SK-N-SH (cell line): ENCODE measurements around the gene OSBPL10. TPM values are rescaled to one million over a fixed set of nuclear protein-coding genes. Genes with fewer than 3 reads are reported as not detected.
A peak's percentile ranks its signal among the peaks of the same experiment; 100 is the strongest.

Experiments used
- CTCF ChIA-PET: fragments of 300-600, 350-600 bp; formaldehyde crosslinking; extraction: SDS; loops from one replicate; lab custom pipeline; 2021; lab: Yijun Ruan, JAX
- POLR2A ChIA-PET: fragments of 350-600 bp; sonication (Branson Sonifier 250); formaldehyde crosslinking; extraction: SDS; loops from one replicate; lab custom pipeline; 2020; ENCODE audit warnings: antibody characterized with exemption, inconsistent platforms; lab: Yijun Ruan, JAX
- DNase-seq: peaks from one replicate; pipeline ENCODE4 v3.0.0; 2012
- H2AFZ ChIP-seq: fragments of 200-600 bp; sonication (generic); 2 replicates; pipeline ENCODE4 v1.8.1; 2016; ENCODE audit warnings: antibody characterized with exemption, mild to moderate bottlenecking, low read depth
- H3F3A ChIP-seq: fragments of 200-600 bp; sonication (generic); replicated peaks from 2 replicates; pipeline ENCODE3; 2016; ENCODE audit warnings: antibody characterized with exemption, mild to moderate bottlenecking; ENCODE audit not compliant: insufficient read depth
- H3K27ac ChIP-seq, 2 experiments: fragments of 200-500 bp in 1 of 2; fragments of 200-600 bp in 1 of 2; sonication (Bioruptor generic) in 1 of 2; sonication (generic), shearing (Covaris generic) in 1 of 2; 2 replicates each; pipeline versions ENCODE4 v1.5.1 to v1.6.1; 2014 to 2016; ENCODE audit warnings: low read depth in 2 of 2, inconsistent platforms in 1 of 2, low read length in 1 of 2, mild to moderate bottlenecking in 1 of 2, mixed read lengths in 1 of 2
- H3K27me3 ChIP-seq: fragments of 200-600 bp; sonication (generic), shearing (Covaris generic); 2 replicates; pipeline ENCODE4 v1.6.1; 2016; ENCODE audit warnings: mixed run types; ENCODE audit not compliant: insufficient read depth
- H3K36me3 ChIP-seq, 2 experiments: fragments of 200-500 bp in 1 of 2; fragments of 200-600 bp in 1 of 2; sonication (Bioruptor generic) in 1 of 2; sonication (generic) in 1 of 2; replicated peaks in 1 of 2; 2 replicates each; pipeline versions ENCODE3 to v1.5.1; 2014 to 2016; ENCODE audit warnings: low read length in 1 of 2, mild to moderate bottlenecking in 1 of 2; ENCODE audit not compliant: insufficient read depth in 2 of 2, control insufficient read depth in 1 of 2
- H3K4me1 ChIP-seq, 2 experiments: fragments of 200-500 bp in 1 of 2; fragments of 200-600 bp in 1 of 2; sonication (Bioruptor generic) in 1 of 2; sonication (generic), shearing (Covaris generic) in 1 of 2; 2 replicates each; pipeline versions ENCODE4 v1.5.1 to v1.6.1; 2014 to 2016; ENCODE audit warnings: low read depth in 1 of 2, low read length in 1 of 2, mixed run types in 1 of 2; ENCODE audit not compliant: insufficient read depth in 2 of 2, control insufficient read depth in 1 of 2
- H3K4me2 ChIP-seq: fragments of 200-600 bp; sonication (generic), shearing (Covaris generic); 2 replicates; pipeline ENCODE4 v1.6.1; 2017; ENCODE audit warnings: mixed run types
- H3K4me3 ChIP-seq, 2 experiments: fragments of 200-500 bp in 1 of 2; fragments of 200-600 bp in 1 of 2; sonication (Bioruptor generic) in 1 of 2; sonication (generic), shearing (Covaris generic) in 1 of 2; 2 replicates each; pipeline versions ENCODE4 v1.5.1 to v1.8.1; 2014 to 2016; ENCODE audit warnings: low read depth in 2 of 2, inconsistent platforms in 1 of 2, low read length in 1 of 2, mild to moderate bottlenecking in 1 of 2, mixed read lengths in 1 of 2, moderate library complexity in 1 of 2
- H3K79me2 ChIP-seq: fragments of 200-600 bp; sonication (generic); 2 replicates; pipeline ENCODE4 v1.8.1; 2017; ENCODE audit warnings: mild to moderate bottlenecking; ENCODE audit not compliant: insufficient read depth
- H3K9ac ChIP-seq: fragments of 200-600 bp; sonication (generic); 2 replicates; pipeline ENCODE4 v1.6.1; 2017; ENCODE audit warnings: mixed run types
- H3K9me2 ChIP-seq: fragments of 200-600 bp; sonication (generic); 2 replicates; pipeline ENCODE4 v1.6.1; 2017; ENCODE audit warnings: mixed run types
- H3K9me3 ChIP-seq: fragments of 200-600 bp; sonication (generic); 2 replicates; pipeline ENCODE4 v1.6.1; 2017; ENCODE audit warnings: mixed run types, mild to moderate bottlenecking, moderate library complexity
- H4K20me1 ChIP-seq: fragments of 200-600 bp; sonication (generic); 2 replicates; pipeline ENCODE4 v1.6.1; 2017; ENCODE audit warnings: mild to moderate bottlenecking, mixed run types; ENCODE audit not compliant: insufficient read depth
- CHD2 ChIP-seq: fragments of 150-350 bp; IDR thresholded peaks from 2 replicates; pipeline ENCODE4 v1.6.1; 2018; ENCODE audit warnings: low read length; ENCODE audit not compliant: partially characterized antibody
- FOSL2 ChIP-seq: IDR thresholded peaks from 2 replicates; pipeline ENCODE4 v1.4.0; 2012; ENCODE audit warnings: low read depth, mild to moderate bottlenecking, moderate library complexity, borderline replicate concordance
- FOXJ3 ChIP-seq: sonication (generic); formaldehyde crosslinking; IDR thresholded peaks from 2 replicates; pipeline ENCODE4 v1.5.1; 2020; ENCODE audit warnings: mild to moderate bottlenecking, missing genetic modification reagents
- GABPA ChIP-seq: IDR thresholded peaks from 2 replicates; pipeline ENCODE4 v1.4.0; 2012; ENCODE audit warnings: low read depth, mild to moderate bottlenecking
- GATA2 ChIP-seq: sonication (generic); formaldehyde crosslinking; IDR thresholded peaks from 2 replicates; pipeline ENCODE4 v1.5.0; 2020; ENCODE audit warnings: mild to moderate bottlenecking, missing genetic modification reagents
- MEF2A ChIP-seq: IDR thresholded peaks from 2 replicates; pipeline ENCODE4 v1.4.0; 2012; ENCODE audit warnings: low read depth, borderline replicate concordance
- MXI1 ChIP-seq: IDR thresholded peaks from 2 replicates; pipeline ENCODE4 v1.6.1; 2012; ENCODE audit warnings: mild to moderate bottlenecking, low read depth, low read length, improper control_type of control experiment
- NFIC ChIP-seq: IDR thresholded peaks from 2 replicates; pipeline ENCODE4 v1.4.0; 2012; ENCODE audit warnings: borderline replicate concordance
- POLR2AphosphoS5 ChIP-seq: IDR thresholded peaks from 2 replicates; pipeline ENCODE4 v1.6.1; 2012; ENCODE audit warnings: low read depth, low read length
- RAD21 ChIP-seq: IDR thresholded peaks from 2 replicates; pipeline ENCODE4 v1.6.1; 2012; ENCODE audit warnings: mild to moderate bottlenecking, low read length
- RFX5 ChIP-seq: IDR thresholded peaks from 2 replicates; pipeline ENCODE4 v1.6.1; 2012; ENCODE audit warnings: mild to moderate bottlenecking, improper control_type of control experiment, low read length
- RXRA ChIP-seq: IDR thresholded peaks from 2 replicates; pipeline ENCODE4 v1.4.0; 2012; ENCODE audit warnings: low read depth, mild to moderate bottlenecking, borderline replicate concordance
- SIN3A ChIP-seq: IDR thresholded peaks from 2 replicates; pipeline ENCODE4 v1.6.1; 2012; ENCODE audit warnings: low read depth, mild to moderate bottlenecking, low read length, moderate library complexity, borderline replicate concordance
- SMC3 ChIP-seq: IDR thresholded peaks from 2 replicates; pipeline ENCODE4 v1.6.1; 2012; ENCODE audit warnings: low read depth, low read length, improper control_type of control experiment
- TAF1 ChIP-seq: IDR thresholded peaks from 2 replicates; pipeline ENCODE4 v1.6.1; 2012; ENCODE audit warnings: low read depth, mild to moderate bottlenecking, low read length, moderate library complexity, borderline replicate concordance
- TCF12 ChIP-seq: IDR thresholded peaks from 2 replicates; pipeline ENCODE4 v1.4.0; 2012
- WGBS: methylation state at CpG from one replicate; pipeline ENCODE4 v1.1.6; 2017; ENCODE audit warnings: low lambda C conversion rate; 5-methylcytosine and 5-hydroxymethylcytosine counted together
- polyA plus RNA-seq, 3 experiments: library from polyadenylated mRNA; depleted of rRNA; stranded (reverse); fragments of >200 nt; gene quantifications; 2 replicates each; pipeline ENCODE4 v1.2.3, GENCODE V29; 2012
- TF ChIP-seq, protein P1 (sequence below): fragments of 200-600 bp; sonication (generic); IDR thresholded peaks from 2 replicates; pipeline ENCODE4 v1.6.1; 2017; ENCODE audit warnings: antibody characterized with exemption, mild to moderate bottlenecking, moderate library complexity
- TF ChIP-seq, protein P2 (sequence below): fragments of 150-350 bp; IDR thresholded peaks from 2 replicates; pipeline ENCODE4 v1.6.1; 2017; ENCODE audit warnings: antibody characterized with exemption, low read length, low read depth, borderline replicate concordance

Gene OSBPL10
- polyA plus RNA-seq, 1 of the 3 experiments (the other 2 are of a cell fraction), result 0.12 TPM

DNA sequence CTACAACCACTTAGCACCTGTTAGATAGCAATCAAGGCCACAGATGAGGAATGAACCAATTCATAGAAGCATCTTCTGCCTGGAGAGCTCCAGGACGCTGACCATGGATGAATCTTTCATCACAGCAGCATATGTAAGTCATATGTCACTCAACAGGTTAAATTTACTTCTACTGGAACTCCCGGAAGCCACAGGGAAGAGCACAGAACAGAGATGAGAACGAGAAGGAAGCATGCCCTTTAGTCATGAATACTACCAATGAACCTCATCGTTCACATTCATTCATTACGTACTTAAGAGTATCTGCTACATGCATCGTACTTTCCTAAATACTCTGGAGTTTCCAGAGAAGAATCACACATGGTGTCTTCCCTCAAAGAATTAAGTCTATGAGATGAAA lies 255.5 kb downstream of the OSBPL10 start:
- Histone ChIP-seq H3K4me2 (no peak overlapping the region), H3K4me3 (no peak overlapping the region), H3K36me3 (no peaks in the 10 kb centered on the region), H3K27me3 (no peaks in the 10 kb centered on the region; the same call in 1 of the 2 replicates), H3F3A (no peaks in the 10 kb centered on the region), H3K4me1 (no peaks in the 10 kb centered on the region), H2AFZ (no peak overlapping the region), H3K79me2 (no peaks in the 10 kb centered on the region), H3K9ac (no peak overlapping the region), H3K9me2 (no peaks in the 10 kb centered on the region), H4K20me1 (no peaks in the 10 kb centered on the region), H3K9me3 (no peaks in the 10 kb centered on the region), H3K27ac (no peak overlapping the region)
- 44% methylated on average over 6 of the region's 6 CpGs for WGBS
- TF ChIP-seq RXRA (no peak), GATA2 (CRISPR knock-in tag) (no peak)
- no peak for DNase-seq
- POLR2A ChIA-PET, result no interaction called here
- CTCF ChIA-PET, result interaction anchor here (1.0 to 1.9 kb wide), 5 partner anchors 11 to 43 kb away, joined by 3 to 7 read pairs (median 4); no protein-coding TSS in a partner anchor

DNA sequence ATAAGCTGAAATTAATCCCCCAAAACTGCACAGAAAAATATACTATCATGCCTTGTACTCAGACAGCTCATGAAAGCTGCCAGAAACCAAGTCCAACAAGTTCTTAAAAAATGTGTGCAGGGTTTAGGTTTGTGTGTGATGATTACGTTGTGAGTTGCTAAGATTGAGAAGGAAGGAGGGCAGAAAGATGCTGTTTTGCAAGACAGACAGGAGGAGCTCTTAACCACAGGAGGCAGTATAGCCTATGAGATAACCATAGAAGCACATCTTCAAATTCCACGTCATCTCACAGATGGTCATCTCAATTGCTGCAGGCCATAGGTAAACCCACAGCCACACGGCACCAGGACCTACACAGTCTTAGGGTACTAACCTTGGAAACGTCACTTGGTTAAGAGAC lies 256.4 kb downstream of the OSBPL10 start:
- WGBS, result 36% methylated on average over 4 of the region's 4 CpGs
- POLR2A ChIA-PET, result no interaction called here
- CTCF ChIA-PET, result interaction anchor here (0.7 to 1.9 kb wide), 9 partner anchors 12 to 121 kb away, joined by 3 to 7 read pairs (median 4); no protein-coding TSS in a partner anchor

DNA sequence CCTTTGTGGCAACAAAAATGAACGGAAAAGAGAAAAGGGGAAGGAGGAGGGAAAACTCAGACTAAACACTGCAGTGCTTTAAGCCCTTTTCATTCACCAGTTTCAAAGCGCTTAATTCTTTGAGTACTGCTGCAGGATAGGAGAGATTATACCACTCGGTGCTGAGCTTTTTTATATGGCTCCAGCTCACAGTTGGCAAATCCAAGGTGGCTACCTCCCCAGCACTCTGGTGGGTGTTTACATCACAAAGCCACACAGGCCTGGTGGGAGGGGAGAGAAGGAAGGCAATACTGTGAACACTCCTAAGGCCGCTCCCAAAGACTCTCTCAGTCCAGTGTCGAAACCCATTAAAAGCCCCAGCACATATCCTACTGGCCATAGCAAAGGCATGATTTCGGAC lies 256.9 kb downstream of the OSBPL10 start:
- DNase-seq, result no peak
- WGBS, result 55% methylated on average over 6 of the region's 6 CpGs
- Histone ChIP-seq H4K20me1 (no peaks in the 10 kb centered on the region), H3K4me2 (no peak overlapping the region), H3K9me3 (no peaks in the 10 kb centered on the region), H3F3A (no peaks in the 10 kb centered on the region), H3K27ac (no peak overlapping the region), H3K9ac (no peak overlapping the region), H3K79me2 (no peaks in the 10 kb centered on the region), H3K27me3 (no peaks in the 10 kb centered on the region; the same call in 1 of the 2 replicates), H3K4me3 (no peak overlapping the region), H3K4me1 (no peaks in the 10 kb centered on the region), H3K9me2 (no peaks in the 10 kb centered on the region), H3K36me3 (no peaks in the 10 kb centered on the region), H2AFZ (no peak overlapping the region)
- CTCF ChIA-PET, result interaction anchor here (0.7 to 1.9 kb wide), 8 partner anchors 12 to 120 kb away, joined by 3 to 7 read pairs (median 4); no protein-coding TSS in a partner anchor
- TF ChIP-seq MXI1 (no peak), MEF2A (no peak), RFX5 (no peak), FOXJ3 (CRISPR knock-in tag) (no peak), GABPA (no peak), SIN3A (no peak), TCF12 (no peak), FOSL2 (no peak)
- TF ChIP-seq, protein P1, sequence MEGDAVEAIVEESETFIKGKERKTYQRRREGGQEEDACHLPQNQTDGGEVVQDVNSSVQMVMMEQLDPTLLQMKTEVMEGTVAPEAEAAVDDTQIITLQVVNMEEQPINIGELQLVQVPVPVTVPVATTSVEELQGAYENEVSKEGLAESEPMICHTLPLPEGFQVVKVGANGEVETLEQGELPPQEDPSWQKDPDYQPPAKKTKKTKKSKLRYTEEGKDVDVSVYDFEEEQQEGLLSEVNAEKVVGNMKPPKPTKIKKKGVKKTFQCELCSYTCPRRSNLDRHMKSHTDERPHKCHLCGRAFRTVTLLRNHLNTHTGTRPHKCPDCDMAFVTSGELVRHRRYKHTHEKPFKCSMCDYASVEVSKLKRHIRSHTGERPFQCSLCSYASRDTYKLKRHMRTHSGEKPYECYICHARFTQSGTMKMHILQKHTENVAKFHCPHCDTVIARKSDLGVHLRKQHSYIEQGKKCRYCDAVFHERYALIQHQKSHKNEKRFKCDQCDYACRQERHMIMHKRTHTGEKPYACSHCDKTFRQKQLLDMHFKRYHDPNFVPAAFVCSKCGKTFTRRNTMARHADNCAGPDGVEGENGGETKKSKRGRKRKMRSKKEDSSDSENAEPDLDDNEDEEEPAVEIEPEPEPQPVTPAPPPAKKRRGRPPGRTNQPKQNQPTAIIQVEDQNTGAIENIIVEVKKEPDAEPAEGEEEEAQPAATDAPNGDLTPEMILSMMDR, result no peak
- TF ChIP-seq, protein P2, sequence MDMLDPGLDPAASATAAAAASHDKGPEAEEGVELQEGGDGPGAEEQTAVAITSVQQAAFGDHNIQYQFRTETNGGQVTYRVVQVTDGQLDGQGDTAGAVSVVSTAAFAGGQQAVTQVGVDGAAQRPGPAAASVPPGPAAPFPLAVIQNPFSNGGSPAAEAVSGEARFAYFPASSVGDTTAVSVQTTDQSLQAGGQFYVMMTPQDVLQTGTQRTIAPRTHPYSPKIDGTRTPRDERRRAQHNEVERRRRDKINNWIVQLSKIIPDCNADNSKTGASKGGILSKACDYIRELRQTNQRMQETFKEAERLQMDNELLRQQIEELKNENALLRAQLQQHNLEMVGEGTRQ, result no peak
- POLR2A ChIA-PET, result no interaction called here

More for the DNA sequence above, 256.4 kb downstream of the OSBPL10 start:
- no peak overlapping the region for H2AFZ ChIP-seq
- H3K9me3 ChIP-seq, result no peaks in the 10 kb centered on the region
- no peaks in the 10 kb centered on the region; the same call in 1 of the 2 replicates for H3K27me3 ChIP-seq
- no peaks in the 10 kb centered on the region for H4K20me1 ChIP-seq
- H3K4me1 ChIP-seq, result no peaks in the 10 kb centered on the region
- H3K36me3 ChIP-seq, result no peaks in the 10 kb centered on the region
- no peak overlapping the region for H3K4me3 ChIP-seq
- peak; percentile 16 for DNase-seq
- H3F3A ChIP-seq, result no peaks in the 10 kb centered on the region
- no peak overlapping the region for H3K9ac ChIP-seq
- no peaks in the 10 kb centered on the region for H3K9me2 ChIP-seq
- no peak overlapping the region for H3K4me2 ChIP-seq
- no peak overlapping the region for H3K27ac ChIP-seq
- H3K79me2 ChIP-seq, result no peaks in the 10 kb centered on the region
- TF ChIP-seq POLR2AphosphoS5, result no peak
- TF ChIP-seq, protein P1, result peak; percentile 14; the same call in 1 of the 2 replicates
- no peak for TF ChIP-seq MEF2A
- TF ChIP-seq FOSL2, result no peak
- peak; percentile 48 for TF ChIP-seq RAD21
- no peak for TF ChIP-seq MXI1
- TF ChIP-seq NFIC, result no peak
- peak; percentile 15; the same call in 1 of the 2 replicates for TF ChIP-seq SMC3
- TF ChIP-seq TAF1, result no peak
- TF ChIP-seq CHD2, result no peak
